ENCODE results near the gene TMEM218. TPM values are rescaled to one million over a fixed set of nuclear protein-coding genes. Genes with fewer than 3 reads are reported as not detected.
A peak's percentile ranks its signal among the peaks of the same experiment; 100 is the strongest.

The TMEM218 gene
- total and polyA plus RNA-seq, 10 of the 15 experiments (the other 5 are each of a cell fraction or from before 2014, with no cell fraction given): 11.2 to 50.3 (median 28.8) TPM

GRCh38 chr11:125070699-125071254, 40.6 kb downstream of the TMEM218 start (continued):
- TF ChIP-seq PKNOX1 (IDR thresholded peaks at IDR 0.05): no peak
- no peak for TF ChIP-seq NFYB (IDR thresholded peaks at IDR 0.05; ENCODE audit: insufficient read depth, low read depth, low read length)
- TF ChIP-seq CUX1 (IDR thresholded peaks at IDR 0.05; ENCODE audit: insufficient replicate concordance, low read depth, low read length): no peak
- no peak for TF ChIP-seq ZNF24 (IDR thresholded peaks at IDR 0.05)
- 0 out of 2 replicates have a peak, but pooled peaks have one; percentile 5 for TF ChIP-seq TCF3 (IDR thresholded peaks at IDR 0.05; ENCODE audit: borderline replicate concordance, insufficient read depth, low read depth, low read length)
- no peak for TF ChIP-seq LARP7 (IDR thresholded peaks at IDR 0.05)
- TF ChIP-seq PBX3 (IDR thresholded peaks at IDR 0.05; ENCODE audit: insufficient replicate concordance, low read depth, low read length): no peak
- TF ChIP-seq IKZF2 (IDR thresholded peaks at IDR 0.05): peak; percentile 44 to 60; a peak in 3 of 4 replicates
- TF ChIP-seq EZH2 (IDR thresholded peaks at IDR 0.05; ENCODE audit: borderline replicate concordance, control insufficient read depth, low read depth, low read length): no peak
- no peak for TF ChIP-seq E2F4 (IDR thresholded peaks at IDR 0.05; ENCODE audit: low read depth, low read length)
- TF ChIP-seq SMARCA5 (IDR thresholded peaks at IDR 0.05): peak; percentile 13; the same call in 1 of the 2 replicates
- no peak for TF ChIP-seq KAT2A (conservative IDR thresholded peaks at IDR 0.05; ENCODE audit: control insufficient read depth, low read depth, low read length)
- TF ChIP-seq EP300 (IDR thresholded peaks at IDR 0.05; ENCODE audit: borderline replicate concordance in 1 of 2, control insufficient read depth in 1 of 2, low read depth in 2 of 2, low read length in 2 of 2): peak; percentile 54 to 66; a peak in 2 of 4 replicates
- no peak for TF ChIP-seq RB1 (IDR thresholded peaks at IDR 0.05; ENCODE audit: borderline replicate concordance)
- no peak for TF ChIP-seq ZBTB4 (CRISPR knock-in tag; IDR thresholded peaks at IDR 0.05)
- TF ChIP-seq POLR2AphosphoS2 (IDR thresholded peaks at IDR 0.05; ENCODE audit: low read depth, low read length): no peak
